WI38 (cell line): ENCODE results near the gene ABCG5.

ENCODE experiments used
- H3K4me3 ChIP-seq: 2 replicates; pipeline ENCODE4 v1.5.1; 2011; ENCODE audit warnings: low read depth, mild to moderate bottlenecking, control low read depth, low read length
- CTCF ChIP-seq: IDR thresholded peaks from 2 replicates; pipeline ENCODE4 v1.5.1; 2012; ENCODE audit warnings: low read depth, mild to moderate bottlenecking, control low read depth, low read length

The ABCG5 gene

GRCh38 chr2:43776324-43776723 is 62.3 kb downstream of the ABCG5 start:
- no peak overlapping the region for H3K4me3 ChIP-seq
- no peak for TF ChIP-seq CTCF

GRCh38 chr2:43774617-43775016 is 64.0 kb downstream of the ABCG5 start:
- no peak for TF ChIP-seq CTCF
- H3K4me3 ChIP-seq: peak overlapping the region; percentile 79

- TF ChIP-seq CTCF: no peak
- peak within 1 kb of the TSS; percentile 79 for H3K4me3 ChIP-seq
Observed at GRCh38 chr2:43773876-43774613, 64.6 kb downstream of the ABCG5 start, which contains the start of gene DYNC2LI1. Gene DYNC2LI1 (plus strand): TSS chr2:43774039. CDS start chr2:43774139, 100 bp downstream.

GRCh38 chr2:43766006-43766405 is 72.6 kb downstream of the ABCG5 start:
- no peak overlapping the region for H3K4me3 ChIP-seq
- TF ChIP-seq CTCF: no peak

- TF ChIP-seq CTCF: no peak
- H3K4me3 ChIP-seq: no peak overlapping the region
Observed at GRCh38 chr2:43764086-43764705, 74.4 kb downstream of the ABCG5 start.

GRCh38 chr2:43763091-43763490 is 75.5 kb downstream of the ABCG5 start:
- TF ChIP-seq CTCF: no peak
- H3K4me3 ChIP-seq: no peak overlapping the region
